Panc1 (cell line): Measurements from ENCODE around the gene RBBP6. TPM values are rescaled to one million over a fixed set of nuclear protein-coding genes. Genes with fewer than 3 reads are reported as not detected.
A peak's percentile ranks its signal among the peaks of the same experiment; 100 is the strongest.

Experiments used
- ATAC-seq: fragments of 200-7000 bp; cut with Tn5 transposase; 2 replicates; pipeline ENCODE4 v1.9.1; 2020; ENCODE audit warnings: mild to moderate bottlenecking, moderate library complexity
- BruUV-seq: library from RNA; stranded (reverse); fragments of 400-500 nt; replicated peaks from 2 replicates; lab custom pipeline; 2021; lab: Mats Ljungman, UMichigan
- CTCF ChIA-PET: fragments of 300-600 bp; sonication (Branson Sonifier 250); formaldehyde crosslinking; loops from one replicate; lab custom pipeline; 2022; ENCODE audit warnings: antibody characterized with exemption; lab: Charles Lee
- POLR2A ChIA-PET: fragments of 300-600 bp; sonication (Branson Sonifier 250); formaldehyde crosslinking; loops from one replicate; lab custom pipeline; 2022; ENCODE audit warnings: antibody characterized with exemption; lab: Charles Lee
- DNase-seq: peaks from one replicate; pipeline ENCODE4 v3.0.0-alpha.2; 2010; ENCODE audit warnings: low read depth, low spot score
- H3K27ac ChIP-seq: 2 replicates; pipeline ENCODE4 v1.5.1; 2011; ENCODE audit warnings: mild to moderate bottlenecking, low read length, inconsistent platforms
- H3K27me3 ChIP-seq: fragments of 200-500 bp; sonication (Bioruptor generic); 2 replicates; pipeline ENCODE4 v1.6.0; 2014; ENCODE audit warnings: low read length, inconsistent platforms; ENCODE audit not compliant: control insufficient read depth, insufficient read depth
- H3K36me3 ChIP-seq: fragments of 200-500 bp; sonication (Bioruptor generic); 2 replicates; pipeline ENCODE4 v1.5.1; 2014; ENCODE audit warnings: inconsistent platforms, mild to moderate bottlenecking, low read length, moderate library complexity; ENCODE audit not compliant: control insufficient read depth, insufficient read depth
- H3K4me1 ChIP-seq: 2 replicates; pipeline ENCODE4 v1.5.1; 2011; ENCODE audit warnings: inconsistent platforms, mild to moderate bottlenecking, low read length, moderate library complexity; ENCODE audit not compliant: control insufficient read depth, insufficient read depth
- H3K4me3 ChIP-seq, 2 experiments: 2 replicates each; pipeline ENCODE4 v1.5.1; 2011 to 2012; ENCODE audit warnings: low read depth in 2 of 2, low read length in 2 of 2, mild to moderate bottlenecking in 2 of 2, inconsistent platforms in 1 of 2, moderate library complexity in 1 of 2
- H3K9me3 ChIP-seq: fragments of 200-500 bp; sonication (Bioruptor generic); 2 replicates; pipeline ENCODE4 v1.5.1; 2014; ENCODE audit warnings: low read depth, mild to moderate bottlenecking, inconsistent platforms, low read length, moderate library complexity; ENCODE audit not compliant: control insufficient read depth, insufficient read depth
- CTCF ChIP-seq: fragments of 450-650 bp; IDR thresholded peaks from 2 replicates; pipeline ENCODE4 v1.5.1; 2017; ENCODE audit warnings: mild to moderate bottlenecking
- POLR2AphosphoS5 ChIP-seq: IDR thresholded peaks from 2 replicates; pipeline ENCODE4 v1.6.1; 2012; ENCODE audit warnings: mild to moderate bottlenecking, low read depth, low read length, moderate library complexity
- SIN3A ChIP-seq: IDR thresholded peaks from 2 replicates; pipeline ENCODE4 v1.6.1; 2012; ENCODE audit warnings: low read depth, mild to moderate bottlenecking, low read length, moderate library complexity, borderline replicate concordance; ENCODE audit not compliant: insufficient read depth
- TCF7L2 ChIP-seq: IDR thresholded peaks from 2 replicates; pipeline ENCODE4 v1.6.1; 2011; ENCODE audit warnings: mild to moderate bottlenecking, low read depth, low read length, inconsistent platforms
- in situ Hi-C: cut with HindIII; loops from 2 replicates; pipeline ENCODE4 v1.10.0; 2016; ENCODE audit warnings: low sequenced_read_pairs, low pct_unique_long_range_greater_than_20kb
- intact Hi-C: fragments of 100-400 bp; cut with micrococcal nuclease; formaldehyde crosslinking; loops from one replicate; pipeline ENCODE4 v1.10.0; 2022; ENCODE audit not compliant: unreplicated experiment
- total RNA-seq: library from RNA; stranded (reverse); gene quantifications from one replicate; pipeline ENCODE4 v1.2.1, GENCODE V29; 2021; ENCODE audit not compliant: unreplicated experiment
- TF ChIP-seq, protein P1 (sequence below), 2 experiments: IDR thresholded peaks; 2 replicates each; pipeline ENCODE4 v1.6.1; 2011 to 2012; ENCODE audit warnings: low read depth in 2 of 2, control low read depth in 1 of 2, low read length in 1 of 2, mild to moderate bottlenecking in 1 of 2, moderate library complexity in 1 of 2; ENCODE audit not compliant: insufficient read depth in 1 of 2

Gene RBBP6
- total RNA-seq, 1 experiment from 2014 or later, result 42.7 TPM

DNA sequence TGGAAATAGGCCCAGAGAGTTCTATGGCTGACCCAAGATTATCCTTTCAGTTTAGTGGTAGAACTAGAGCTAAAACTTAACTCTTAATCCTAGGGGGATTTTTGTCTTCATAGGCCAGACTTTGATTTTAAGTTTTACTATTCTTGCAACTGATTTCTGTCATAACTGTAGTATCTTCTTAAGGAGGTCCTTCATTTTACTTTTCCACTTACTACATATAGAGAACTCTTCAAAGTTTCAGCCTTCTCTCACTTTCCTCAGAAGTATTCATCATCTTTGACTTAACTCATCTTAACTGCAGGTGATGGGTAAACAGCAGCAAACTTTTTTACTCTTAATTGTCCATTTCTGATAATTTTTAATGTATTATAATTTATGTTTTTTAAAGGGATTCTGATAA is 23.4 kb downstream of the RBBP6 start:
- Histone ChIP-seq H3K9me3 (no peaks in the 10 kb centered on the region), H3K27me3 (no peaks in the 10 kb centered on the region), H3K4me3 (no peak overlapping the region), H3K4me1 (no peaks in the 10 kb centered on the region), H3K27ac (no peak overlapping the region), H3K36me3 (peaks cover 54% of the 10 kb centered on the region)
- in situ Hi-C loops, result no loop called here
- CTCF ChIA-PET, result no interaction called here
- BruUV-seq, result no TSS peak
- DNase-seq (no peak), ATAC-seq (no peak)
- no peak for TF ChIP-seq SIN3A
- no peak for TF ChIP-seq CTCF
- intact Hi-C loops, result no loop called here
- POLR2A ChIA-PET, result no interaction called here

DNA sequence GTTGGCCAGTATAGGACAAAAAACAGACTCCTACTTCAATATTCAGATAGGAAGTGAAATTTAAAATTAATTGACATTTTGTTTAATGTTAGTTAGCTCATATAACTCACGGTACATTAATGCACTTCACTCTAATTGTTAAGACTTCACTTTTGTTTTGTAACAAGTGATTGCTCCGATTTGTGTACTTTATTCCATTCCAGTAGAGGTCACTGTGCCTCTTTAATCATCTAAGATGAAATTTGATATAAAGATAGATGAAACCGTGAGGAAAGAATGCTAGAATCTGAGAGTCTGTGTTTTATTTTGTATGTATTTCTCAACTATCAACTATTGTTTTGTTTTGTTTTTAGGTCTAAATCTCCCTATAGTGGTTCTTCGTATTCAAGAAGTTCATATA is 29.0 kb downstream of the RBBP6 start:
- DNase-seq (no peak), ATAC-seq (no peak)
- H3K4me1 ChIP-seq, result no peaks in the 10 kb centered on the region
- intact Hi-C loops, result no loop called here
- no peak overlapping the region for H3K27ac ChIP-seq
- H3K27me3 ChIP-seq, result no peaks in the 10 kb centered on the region
- TF ChIP-seq, protein P1, sequence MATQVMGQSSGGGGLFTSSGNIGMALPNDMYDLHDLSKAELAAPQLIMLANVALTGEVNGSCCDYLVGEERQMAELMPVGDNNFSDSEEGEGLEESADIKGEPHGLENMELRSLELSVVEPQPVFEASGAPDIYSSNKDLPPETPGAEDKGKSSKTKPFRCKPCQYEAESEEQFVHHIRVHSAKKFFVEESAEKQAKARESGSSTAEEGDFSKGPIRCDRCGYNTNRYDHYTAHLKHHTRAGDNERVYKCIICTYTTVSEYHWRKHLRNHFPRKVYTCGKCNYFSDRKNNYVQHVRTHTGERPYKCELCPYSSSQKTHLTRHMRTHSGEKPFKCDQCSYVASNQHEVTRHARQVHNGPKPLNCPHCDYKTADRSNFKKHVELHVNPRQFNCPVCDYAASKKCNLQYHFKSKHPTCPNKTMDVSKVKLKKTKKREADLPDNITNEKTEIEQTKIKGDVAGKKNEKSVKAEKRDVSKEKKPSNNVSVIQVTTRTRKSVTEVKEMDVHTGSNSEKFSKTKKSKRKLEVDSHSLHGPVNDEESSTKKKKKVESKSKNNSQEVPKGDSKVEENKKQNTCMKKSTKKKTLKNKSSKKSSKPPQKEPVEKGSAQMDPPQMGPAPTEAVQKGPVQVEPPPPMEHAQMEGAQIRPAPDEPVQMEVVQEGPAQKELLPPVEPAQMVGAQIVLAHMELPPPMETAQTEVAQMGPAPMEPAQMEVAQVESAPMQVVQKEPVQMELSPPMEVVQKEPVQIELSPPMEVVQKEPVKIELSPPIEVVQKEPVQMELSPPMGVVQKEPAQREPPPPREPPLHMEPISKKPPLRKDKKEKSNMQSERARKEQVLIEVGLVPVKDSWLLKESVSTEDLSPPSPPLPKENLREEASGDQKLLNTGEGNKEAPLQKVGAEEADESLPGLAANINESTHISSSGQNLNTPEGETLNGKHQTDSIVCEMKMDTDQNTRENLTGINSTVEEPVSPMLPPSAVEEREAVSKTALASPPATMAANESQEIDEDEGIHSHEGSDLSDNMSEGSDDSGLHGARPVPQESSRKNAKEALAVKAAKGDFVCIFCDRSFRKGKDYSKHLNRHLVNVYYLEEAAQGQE (IDR thresholded peaks at IDR 0.05; ENCODE audit: insufficient read depth in 1 of 2, low read depth in 2 of 2, low read length in 1 of 2), result no peak
- peak; percentile 35; the same call in 1 of the 2 replicates for TF ChIP-seq CTCF
- CTCF ChIA-PET, result no interaction called here
- H3K4me3 ChIP-seq, result no peak overlapping the region
- in situ Hi-C loops, result no loop called here
- no peaks in the 10 kb centered on the region for H3K9me3 ChIP-seq
- BruUV-seq, result no TSS peak
- peaks cover 72% of the 10 kb centered on the region for H3K36me3 ChIP-seq
- POLR2A ChIA-PET, result no interaction called here

GRCh38 chr16:24571096-24571495 is 31.7 kb downstream of the RBBP6 start:
- POLR2A ChIA-PET, result interaction anchor here (0.6 kb wide), 1 partner anchor 7 kb away, joined by 3 read pairs; no protein-coding TSS in a partner anchor
- Histone ChIP-seq H3K27me3 (no peaks in the 10 kb centered on the region), H3K9me3 (no peaks in the 10 kb centered on the region), H3K27ac (no peak overlapping the region), H3K4me1 (no peaks in the 10 kb centered on the region), H3K36me3 (peaks cover 52% of the 10 kb centered on the region), H3K4me3 (no peak overlapping the region)
- TSS peak; percentile 65 for BruUV-seq
- in situ Hi-C loops, result no loop called here
- CTCF ChIA-PET, result no interaction called here
- DNase-seq (no peak), ATAC-seq (no peak)
- no peak for TF ChIP-seq TCF7L2
- no peak for TF ChIP-seq SIN3A
- TF ChIP-seq POLR2AphosphoS5, result no peak
- TF ChIP-seq, protein P1 (IDR thresholded peaks at IDR 0.05; ENCODE audit: insufficient read depth in 1 of 2, low read depth in 2 of 2, low read length in 1 of 2), result no peak
- TF ChIP-seq CTCF, result no peak
- intact Hi-C loops, result no loop called here
